DMS79 treated with DMSO at 0.1 percent for 48 hours (cell line): ENCODE data around the gene SLC38A5.

Experiments used
- DNase-seq: peaks from one replicate; lab custom pipeline; 2025; lab: John Stamatoyannopoulos, UW

SLC38A5 gene

GRCh38 chrX:48491809-48492208 is 21.7 kb upstream of the SLC38A5 start:
- no peak for DNase-seq

DNA sequence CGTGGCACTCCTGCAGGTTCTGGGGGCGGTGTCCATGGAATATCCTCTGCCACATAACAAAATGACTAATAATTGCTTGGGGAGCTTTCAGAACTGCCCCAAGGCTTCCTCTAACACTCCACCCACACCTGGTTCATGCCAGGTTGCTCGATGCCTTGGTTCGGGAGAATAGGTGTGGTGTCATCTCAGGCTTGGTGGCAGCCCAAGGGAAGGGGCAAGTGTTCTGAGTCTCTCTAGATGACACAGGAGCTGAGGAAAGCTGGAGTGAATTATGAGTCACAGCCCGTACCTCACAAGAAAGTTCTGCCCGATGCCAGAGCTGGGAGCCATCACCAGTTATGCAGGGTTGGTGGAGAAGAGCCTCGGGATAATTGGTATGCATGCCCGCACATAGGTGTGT is 20.6 kb upstream of the SLC38A5 start:
- DNase-seq: no peak

DNA sequence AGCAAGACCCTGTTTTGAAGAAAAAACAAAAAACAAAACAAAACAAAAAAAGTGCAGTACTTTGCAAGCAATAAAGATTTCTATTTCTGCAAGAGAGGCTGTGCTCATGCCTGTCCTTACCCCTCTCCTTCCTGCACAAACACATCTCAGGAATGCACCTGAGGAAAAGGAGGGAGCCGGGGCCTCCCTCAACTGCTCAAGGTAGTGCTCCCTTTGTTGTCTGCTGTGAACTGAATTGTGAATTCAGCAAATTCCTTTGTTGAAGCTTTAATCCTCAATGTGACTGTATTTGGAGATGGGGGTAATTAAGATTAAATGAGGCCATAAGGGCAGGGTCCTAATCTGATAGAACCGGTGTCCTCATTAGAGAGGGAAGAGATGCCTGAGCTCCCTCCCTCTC is 19.8 kb upstream of the SLC38A5 start:
- DNase-seq: no peak

DNA sequence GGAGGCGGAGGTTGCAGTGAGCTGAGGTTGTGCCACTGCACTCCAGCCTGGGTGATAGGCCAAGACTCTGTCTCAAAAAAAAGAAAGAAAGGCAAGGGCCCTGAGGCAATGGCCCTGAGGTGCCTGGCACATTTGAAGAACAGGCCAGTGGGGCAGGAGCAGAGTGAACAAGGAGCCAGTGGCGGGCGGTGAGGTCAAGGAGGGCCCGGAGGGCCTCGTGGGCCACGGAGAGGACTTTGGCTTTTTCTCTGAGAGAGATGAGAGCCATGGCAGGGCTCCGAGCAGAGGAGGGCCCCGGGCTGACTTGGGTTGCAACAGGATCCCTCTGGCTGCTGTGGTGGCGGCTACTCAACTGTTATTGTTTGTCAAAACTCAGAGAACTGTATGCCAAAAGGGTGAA is 19.2 kb upstream of the SLC38A5 start:
- no peak for DNase-seq

GRCh38 chrX:48488034-48488433 is 18.0 kb upstream of the SLC38A5 start:
- no peak for DNase-seq

GRCh38 chrX:48487362-48487798 is 17.3 kb upstream of the SLC38A5 start:
- no peak for DNase-seq

DNA sequence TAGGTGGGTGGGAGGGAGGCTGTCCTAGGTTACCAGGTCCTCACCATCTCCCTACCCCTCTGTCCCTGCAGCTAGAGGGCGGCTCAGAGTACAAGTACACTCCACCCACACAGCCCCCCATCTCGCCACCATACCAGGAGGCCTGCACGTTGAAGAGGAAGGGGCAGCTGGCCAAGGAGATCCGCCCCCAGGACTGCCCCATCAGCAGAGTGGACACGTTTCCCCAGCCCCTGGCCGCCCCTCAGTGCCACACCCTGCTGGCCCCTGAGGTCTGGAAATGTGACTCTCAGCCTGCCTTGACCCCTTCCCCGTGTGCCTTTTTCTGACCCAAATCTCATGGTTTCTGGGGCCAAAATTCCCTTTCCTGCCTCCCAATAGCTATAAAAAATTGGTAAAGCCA is 12.5 kb upstream of the SLC38A5 start:
- DNase-seq: no peak

DNA sequence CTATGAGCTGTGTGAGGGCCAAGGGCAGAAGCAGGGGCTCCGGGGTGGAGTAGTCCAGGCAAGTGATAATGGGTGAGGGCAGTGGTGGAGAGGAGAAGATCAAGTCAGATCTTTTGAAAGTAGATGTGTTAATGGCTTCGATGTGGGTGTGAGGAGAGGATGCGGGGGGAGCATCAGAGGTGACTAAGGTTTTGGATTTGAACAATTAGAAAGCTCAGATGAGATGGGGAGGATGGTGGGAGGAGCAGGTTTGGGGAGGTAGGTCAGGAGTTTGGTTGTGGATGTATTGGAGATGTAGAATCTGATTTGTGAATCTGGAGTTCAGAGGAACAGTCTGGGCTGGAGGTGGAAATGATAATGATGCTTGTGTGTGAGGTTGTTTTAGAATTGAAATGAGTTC is 10.5 kb upstream of the SLC38A5 start:
- DNase-seq: no peak

DNA sequence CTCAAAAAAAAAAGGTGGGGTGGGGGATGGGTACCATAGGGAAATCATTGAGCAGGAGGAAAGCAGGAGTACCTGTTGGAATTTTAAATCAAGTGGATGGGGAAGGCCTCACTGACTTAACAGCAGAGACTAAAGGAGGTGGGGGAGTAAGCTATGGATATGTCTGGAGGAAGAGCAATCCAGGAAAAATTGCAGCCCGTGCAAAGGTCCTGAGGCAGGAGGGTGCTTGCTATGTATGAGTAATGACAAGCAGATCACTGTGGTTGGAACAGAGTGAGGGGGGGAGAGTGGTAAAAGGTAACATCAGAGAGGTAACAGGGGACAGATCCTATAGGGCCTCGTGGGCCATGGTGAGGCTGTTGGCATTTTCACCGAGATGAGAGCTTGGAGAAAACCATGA is 10.1 kb upstream of the SLC38A5 start:
- DNase-seq: no peak

DNA sequence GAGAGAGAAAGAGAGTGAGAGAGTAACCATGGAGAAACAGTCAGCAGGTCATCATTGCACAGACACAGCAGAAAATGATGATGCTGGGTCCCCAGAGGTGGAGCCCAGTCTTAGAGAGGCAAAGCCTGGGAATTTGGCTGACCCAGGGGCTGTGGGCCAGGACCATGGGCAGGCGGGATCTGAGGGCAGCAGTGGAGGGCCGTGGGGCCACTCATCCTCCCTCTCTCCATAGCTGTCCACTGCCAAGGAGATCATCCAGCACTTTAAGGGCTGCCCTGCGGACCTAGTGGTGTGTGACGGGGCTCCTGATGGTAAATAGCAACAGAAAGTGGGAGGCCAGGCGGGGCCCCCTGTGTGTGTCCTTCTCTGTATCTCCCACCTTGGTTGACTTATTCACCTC is 8.7 kb upstream of the SLC38A5 start:
- no peak for DNase-seq

GRCh38 chrX:48477960-48478755 is 8.1 kb upstream of the SLC38A5 start:
- DNase-seq: no peak

DNA sequence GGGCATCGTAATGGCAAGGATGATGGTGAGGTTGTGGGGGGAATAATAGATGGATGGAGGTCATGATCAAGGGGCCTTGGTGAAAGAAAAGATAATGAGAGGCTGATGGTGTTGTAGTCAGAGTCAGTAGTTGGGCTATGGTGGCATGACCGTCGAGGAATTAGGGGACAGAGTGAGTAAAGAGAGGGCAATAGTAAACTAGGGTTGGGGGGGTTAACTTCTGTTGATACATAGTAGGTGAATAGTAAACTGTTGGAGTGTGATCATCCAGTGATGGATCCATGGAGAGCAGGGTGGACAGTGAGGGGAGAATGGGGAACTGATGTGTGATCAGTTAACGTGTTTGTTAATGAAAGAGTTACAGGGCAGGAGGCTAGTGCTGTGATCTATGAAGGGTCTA is 6.9 kb upstream of the SLC38A5 start:
- DNase-seq: no peak

DNA sequence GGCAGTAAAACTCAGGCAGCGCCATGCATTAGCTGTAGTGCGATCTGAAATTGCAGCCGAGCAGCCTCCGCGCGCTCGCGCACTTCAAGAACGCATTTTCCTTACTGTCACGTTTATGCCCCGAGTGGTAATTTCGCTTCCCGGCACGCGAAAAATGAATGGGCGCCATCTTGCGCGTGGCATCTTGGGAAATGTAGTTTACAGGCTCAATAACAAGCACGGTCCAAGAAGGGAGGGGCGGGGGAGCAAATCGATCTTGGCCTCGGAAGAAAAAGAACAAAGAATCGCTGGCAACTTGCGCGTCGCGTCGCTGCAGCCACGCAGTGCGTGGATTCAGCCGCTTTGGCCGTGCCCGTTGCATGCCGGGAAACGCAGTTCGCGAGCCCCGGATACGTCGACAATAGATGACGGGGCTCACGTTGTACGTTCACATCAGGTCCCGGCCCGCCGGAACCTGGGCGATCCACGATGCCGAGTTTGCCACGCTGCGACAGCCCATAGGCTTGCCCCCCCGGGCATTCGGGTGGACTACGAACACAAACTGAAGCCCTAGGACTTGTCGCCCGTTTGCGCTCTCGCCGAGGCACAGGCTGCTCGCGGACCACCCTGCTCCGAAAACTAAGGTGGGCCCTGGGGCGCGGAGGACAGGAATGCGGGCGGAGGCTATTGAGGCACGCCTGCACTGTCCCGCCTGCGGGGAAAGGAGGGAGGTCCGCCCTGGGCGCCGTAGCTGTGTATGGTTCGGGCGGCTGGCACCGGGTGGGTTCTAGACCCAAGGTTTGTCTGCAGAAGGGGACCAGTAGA is 5.9 kb upstream of the SLC38A5 start, which contains the start of gene FTSJ1:
TSS of gene FTSJ1 (plus strand) at position 426 of the 804 bp plus-strand sequence. CDS start 1,849 bp downstream, outside the sequence.
- peak; percentile 57 for DNase-seq

- DNase-seq: no peak
These were observed 5.2 kb upstream of the SLC38A5 start for GRCh38 chrX:48475296-48475695.

DNA sequence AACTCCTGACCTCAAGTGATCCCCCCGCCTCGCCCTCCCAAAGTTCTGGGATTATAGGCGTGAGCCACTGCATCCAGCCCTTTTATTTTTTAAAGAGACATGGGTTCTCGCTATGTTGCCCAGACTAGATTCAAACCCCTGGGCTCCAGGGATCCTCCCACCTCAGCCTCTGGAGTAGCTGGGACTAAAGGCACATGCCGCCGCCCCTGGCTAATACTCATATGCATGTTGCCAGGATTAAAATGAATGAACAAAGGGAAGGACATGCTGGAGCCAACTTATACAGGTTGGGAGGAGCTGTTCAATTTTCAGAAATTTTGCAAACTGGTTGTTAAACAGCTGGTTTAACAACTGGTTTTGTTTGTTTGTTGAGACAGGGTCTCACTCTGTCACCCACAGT is 4.5 kb upstream of the SLC38A5 start:
- no peak for DNase-seq

- no peak for DNase-seq
These were observed 4.1 kb upstream of the SLC38A5 start for GRCh38 chrX:48474127-48474526.

DNA sequence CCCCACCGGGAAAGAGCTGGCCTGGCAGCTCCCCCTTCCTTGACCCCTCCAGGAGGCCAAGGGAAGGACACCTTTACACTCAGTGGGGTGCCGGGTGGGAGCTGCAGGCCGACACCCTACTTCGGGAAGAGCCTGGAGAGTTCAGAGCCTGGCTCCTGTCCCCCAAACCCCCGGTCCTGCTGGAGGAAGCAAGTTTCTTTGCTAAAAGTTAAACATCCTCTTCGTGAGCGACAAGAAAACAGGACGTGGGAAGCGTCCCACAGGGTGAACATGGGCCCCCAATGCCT is 3.6 kb upstream of the SLC38A5 start:
- DNase-seq: no peak

DNA sequence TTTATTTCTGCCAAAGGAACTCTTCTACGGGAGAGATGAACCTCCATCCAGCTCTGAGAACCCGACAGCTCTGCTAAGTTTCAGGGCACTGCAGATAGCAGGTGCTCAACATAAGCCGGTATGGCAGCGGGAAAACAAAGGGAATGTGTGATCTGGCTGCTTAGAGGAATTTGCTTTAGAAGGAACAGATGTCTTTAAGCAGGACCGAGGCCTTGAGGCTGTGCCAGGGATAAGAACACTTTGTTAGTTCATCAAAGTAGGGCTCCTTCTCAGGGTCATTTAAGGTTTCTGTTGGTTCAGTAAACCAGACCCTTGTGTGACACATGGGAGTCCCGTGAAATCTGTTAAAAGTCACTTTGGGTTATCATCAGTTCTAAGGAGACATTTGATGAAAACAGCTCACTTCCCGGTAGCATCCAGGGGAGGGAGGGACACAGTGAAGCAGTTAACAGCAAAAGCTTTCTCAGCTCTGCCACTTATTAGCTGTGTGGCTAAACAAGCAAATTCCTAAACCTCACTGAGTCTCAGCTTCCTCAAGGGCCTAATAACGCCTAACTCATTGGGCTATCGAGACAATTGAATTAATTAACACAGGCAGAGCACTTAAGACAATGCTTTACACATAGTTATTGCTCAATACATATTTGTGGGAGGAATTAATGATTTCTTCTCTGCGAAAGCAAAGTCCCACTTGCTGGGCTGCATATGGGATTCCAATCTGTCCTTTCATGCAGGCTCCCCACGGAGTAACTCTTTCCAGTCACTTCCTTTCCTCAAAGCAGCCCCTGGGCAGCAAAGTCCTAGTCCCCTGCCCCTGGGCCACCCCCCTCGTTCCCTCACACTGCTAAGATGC is 3.0 kb upstream of the SLC38A5 start:
- DNase-seq: no peak

GRCh38 chrX:48472225-48472624 is 2.2 kb upstream of the SLC38A5 start:
- no peak for DNase-seq

DNA sequence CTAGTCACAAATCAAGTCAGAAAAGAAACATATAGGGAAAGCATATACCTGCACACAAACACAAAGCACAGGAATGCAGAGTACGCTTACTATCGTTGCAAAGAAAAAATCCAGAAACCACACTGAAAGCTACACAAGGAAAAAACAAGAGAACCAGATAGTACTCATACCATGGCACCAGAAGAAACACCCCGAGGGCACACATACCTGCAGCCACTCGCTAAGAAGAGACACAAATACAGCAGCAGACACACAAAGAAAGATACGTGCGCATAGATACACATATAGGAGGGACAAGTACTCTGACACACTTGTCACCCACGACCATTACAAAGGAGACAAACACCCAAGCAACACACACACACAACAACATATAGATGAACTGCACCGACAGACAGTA is 1.4 kb upstream of the SLC38A5 start:
- DNase-seq: no peak

GRCh38 chrX:48470833-48471118 is 716 bp upstream of the SLC38A5 start:
- no peak for DNase-seq
